Kidney (tissue), 14 donors: ENCODE results near the gene RRP7A. TPM values are rescaled to one million over a fixed set of nuclear protein-coding genes. Genes with fewer than 3 reads are reported as not detected.

Experiments used
- DNase-seq, 5 donors: peaks; one replicate each; pipeline ENCODE4 v3.0.0-alpha.2; 2013 to 2020
- FAIRE-seq: peaks from 2 replicates; lab custom pipeline; 2012; peaks lifted over from hg19 to GRCh38; lab: Jason Lieb, UNC
- H3K27ac ChIP-seq, 2 donors: one replicate each; pipeline ENCODE4 v1.7.0; 2013; ENCODE audit warnings: low read depth in 2 of 2, low read length in 2 of 2, inconsistent platforms in 1 of 2
- H3K27me3 ChIP-seq: one replicate; pipeline ENCODE4 v1.7.1; 2013; ENCODE audit warnings: low read length, inconsistent platforms; ENCODE audit not compliant: control insufficient read depth, insufficient read depth
- H3K36me3 ChIP-seq, 3 donors: one replicate each; pipeline versions ENCODE4 v1.7.0 to v1.7.1; 2013; ENCODE audit warnings: low read length in 3 of 3, control low read depth in 1 of 3, inconsistent platforms in 1 of 3; ENCODE audit not compliant: insufficient read depth in 3 of 3, control insufficient read depth in 2 of 3
- H3K4me1 ChIP-seq, 3 donors: one replicate each; pipeline versions ENCODE4 v1.7.0 to v1.7.1; 2013; ENCODE audit warnings: low read length in 3 of 3, inconsistent platforms in 1 of 3, low read depth in 1 of 3; ENCODE audit not compliant: control insufficient read depth in 2 of 3, insufficient read depth in 2 of 3
- H3K4me3 ChIP-seq, 3 donors: one replicate each; pipeline versions ENCODE4 v1.7.0 to v1.8.1; 2013; ENCODE audit warnings: low read length in 3 of 3, control low read depth in 1 of 3, inconsistent platforms in 1 of 3
- H3K9ac ChIP-seq, 3 donors: one replicate each; pipeline versions ENCODE4 v1.7.0 to v1.7.1; 2013; ENCODE audit warnings: low read length in 3 of 3, control low read depth in 1 of 3, inconsistent platforms in 1 of 3
- H3K9me3 ChIP-seq, 3 donors: one replicate each; pipeline versions ENCODE4 v1.7.0 to v1.7.1; 2013; ENCODE audit warnings: low read length in 3 of 3, control low read depth in 1 of 3, inconsistent platforms in 1 of 3; ENCODE audit not compliant: control insufficient read depth in 2 of 3, insufficient read depth in 1 of 3
- intact Hi-C: fragments of 100-400 bp; cut with DNase I; formaldehyde crosslinking; loops from one replicate; pipeline ENCODE4 v1.11.1; 2022
- polyA plus RNA-seq: library from polyadenylated mRNA; stranded (reverse); fragments of 350-450 nt; fragmentation: Illumina TruSeq; extraction: RNeasy Lipid Tissue Mini Kit (QIAGEN cat#74804); gene quantifications from one replicate; pipeline ENCODE4 v1.2.3, GENCODE V29; 2014; ENCODE audit warnings: low read depth, low replicate concordance; ENCODE audit not compliant: insufficient read depth
- total RNA-seq: library from RNA; stranded (reverse); fragmentation: NEBNext Ultra II Directional; extraction: Animal tissue kit (Norgen Biotek cat#: 25700); gene quantifications from one replicate; pipeline ENCODE4 v1.2.1, GENCODE V29; 2021
- TF ChIP-seq, protein P1 (sequence below): IDR thresholded peaks from 3 replicates; pipeline ENCODE4 v1.5.1; 2012; ENCODE audit warnings: mild to moderate bottlenecking, moderate library complexity, borderline replicate concordance; ENCODE audit not compliant: insufficient read depth; ENCODE audit errors: extremely low read depth
- donor health status: control.
- donor health status: control.
- donor health status: control.
- donor health status: control.
- donor health status: control.
- donor health status: DM: yes; HTN: yes; CAD: no.
- donor health status: Normal renal cell carcinoma (clear cell type).

RRP7A gene
- total and polyA plus RNA-seq, 2 donors from 2014 or later = 26.3 to 35.2 TPM

DNA sequence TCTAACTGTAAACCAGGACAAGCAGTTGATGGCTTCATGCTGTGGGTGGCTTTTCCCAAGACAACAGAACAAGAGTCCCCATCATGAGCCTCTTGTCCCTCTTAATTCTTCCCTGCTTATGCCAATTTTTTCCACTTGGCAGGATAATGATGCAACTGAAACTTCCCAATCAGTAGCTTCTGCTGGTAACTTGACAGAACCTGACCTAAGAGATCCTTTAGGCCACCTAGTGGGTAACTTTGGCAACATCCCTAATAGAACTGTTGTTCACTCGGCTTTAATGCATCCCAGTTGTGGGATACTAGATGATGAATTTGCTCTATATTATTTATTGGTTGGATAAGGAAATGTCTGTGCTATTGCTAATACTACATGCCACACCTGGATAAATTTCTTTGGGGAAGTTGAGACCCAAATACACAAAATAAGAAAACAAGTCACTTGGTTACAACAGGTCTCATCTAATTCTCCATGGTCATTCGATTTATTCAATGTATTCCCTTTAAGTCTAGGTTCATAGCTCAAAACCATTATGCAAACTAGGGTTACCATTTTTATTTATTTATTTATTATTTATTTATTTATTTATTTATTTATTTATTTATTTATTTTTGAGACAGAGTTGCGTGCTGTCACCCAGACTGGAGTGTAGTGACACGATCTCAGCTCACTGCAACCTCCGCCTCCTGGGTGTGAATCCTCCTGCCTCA, 46.0 kb downstream of the RRP7A start:
- FAIRE-seq (peak; percentile 49), DNase-seq (peak; percentile 1 to 74 (median 30))
- Histone ChIP-seq H3K36me3 (no peaks in the 10 kb centered on the region), H3K9me3 (no peaks in the 10 kb centered on the region), H3K4me1 (peaks cover 0 to 8% (median 5%) of the 10 kb centered on the region in 3 donors), H3K9ac (no peak overlapping the region), H3K4me3 (no peak overlapping the region), H3K27me3 (no peaks in the 10 kb centered on the region), H3K27ac (no peak overlapping the region)
- intact Hi-C loops = no loop called here
- TF ChIP-seq, protein P1, sequence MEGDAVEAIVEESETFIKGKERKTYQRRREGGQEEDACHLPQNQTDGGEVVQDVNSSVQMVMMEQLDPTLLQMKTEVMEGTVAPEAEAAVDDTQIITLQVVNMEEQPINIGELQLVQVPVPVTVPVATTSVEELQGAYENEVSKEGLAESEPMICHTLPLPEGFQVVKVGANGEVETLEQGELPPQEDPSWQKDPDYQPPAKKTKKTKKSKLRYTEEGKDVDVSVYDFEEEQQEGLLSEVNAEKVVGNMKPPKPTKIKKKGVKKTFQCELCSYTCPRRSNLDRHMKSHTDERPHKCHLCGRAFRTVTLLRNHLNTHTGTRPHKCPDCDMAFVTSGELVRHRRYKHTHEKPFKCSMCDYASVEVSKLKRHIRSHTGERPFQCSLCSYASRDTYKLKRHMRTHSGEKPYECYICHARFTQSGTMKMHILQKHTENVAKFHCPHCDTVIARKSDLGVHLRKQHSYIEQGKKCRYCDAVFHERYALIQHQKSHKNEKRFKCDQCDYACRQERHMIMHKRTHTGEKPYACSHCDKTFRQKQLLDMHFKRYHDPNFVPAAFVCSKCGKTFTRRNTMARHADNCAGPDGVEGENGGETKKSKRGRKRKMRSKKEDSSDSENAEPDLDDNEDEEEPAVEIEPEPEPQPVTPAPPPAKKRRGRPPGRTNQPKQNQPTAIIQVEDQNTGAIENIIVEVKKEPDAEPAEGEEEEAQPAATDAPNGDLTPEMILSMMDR = peak; percentile 62

DNA sequence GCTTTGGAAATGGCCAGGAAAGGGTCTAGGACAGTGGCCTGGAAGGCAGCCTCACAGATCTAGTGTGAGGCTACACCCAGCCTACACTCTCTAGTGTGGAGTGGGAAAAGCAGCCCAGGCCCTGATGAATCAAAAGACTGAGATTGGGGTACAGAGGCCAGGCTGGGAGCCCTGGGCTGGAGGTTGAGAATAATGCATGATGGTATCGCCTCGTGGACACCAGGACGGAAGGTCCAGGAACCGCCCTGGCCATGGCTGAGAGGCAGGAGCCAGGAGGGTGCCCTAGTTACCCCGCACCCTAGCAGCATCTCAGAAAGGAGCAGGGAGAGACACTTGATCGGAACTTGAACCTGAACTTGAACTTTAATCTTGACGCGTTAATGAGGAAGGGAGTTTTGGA, 46.9 kb downstream of the RRP7A start:
- FAIRE-seq (no peak), DNase-seq (peak in 2 of 5 donors; percentile 18 to 28)
- intact Hi-C loops = no loop called here
- H3K9ac ChIP-seq = no peak overlapping the region
- H3K27ac ChIP-seq = no peak overlapping the region
- peaks cover 0 to 8% (median 5%) of the 10 kb centered on the region in 3 donors for H3K4me1 ChIP-seq
- TF ChIP-seq, protein P1 = no peak
- H3K36me3 ChIP-seq = no peaks in the 10 kb centered on the region
- H3K27me3 ChIP-seq = no peaks in the 10 kb centered on the region
- H3K9me3 ChIP-seq = no peaks in the 10 kb centered on the region
- H3K4me3 ChIP-seq = no peak overlapping the region

DNA sequence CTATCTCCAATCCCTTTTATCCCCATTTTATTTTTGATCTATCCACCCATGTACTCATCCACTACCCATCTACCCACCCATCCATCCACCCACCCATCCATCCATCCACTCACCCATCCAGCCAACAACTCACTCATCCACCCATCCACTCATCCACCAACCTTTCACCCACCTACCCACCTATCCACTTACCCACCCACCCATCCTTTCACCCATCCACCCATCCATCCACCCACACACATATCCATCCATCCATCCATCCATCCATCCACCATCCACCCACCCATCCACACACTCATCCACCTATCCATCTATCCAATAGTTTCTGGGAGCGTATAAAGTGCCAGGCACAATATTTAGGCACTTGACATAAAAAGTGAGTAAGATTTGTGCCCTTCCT, 48.2 kb downstream of the RRP7A start:
- TF ChIP-seq, protein P1 = no peak
- Histone ChIP-seq H3K9me3 (no peaks in the 10 kb centered on the region), H3K9ac (no peak overlapping the region), H3K27me3 (no peaks in the 10 kb centered on the region), H3K36me3 (no peaks in the 10 kb centered on the region), H3K4me3 (no peak overlapping the region), H3K4me1 (peaks cover 0 to 8% (median 5%) of the 10 kb centered on the region in 3 donors), H3K27ac (no peak overlapping the region)
- peak in 1 of 5 donors; percentile 1 for DNase-seq
- FAIRE-seq = no peak
- intact Hi-C loops = no loop called here
